A549 (cell line): ENCODE results near the gene IP6K1. TPM values are rescaled to one million over a fixed set of nuclear protein-coding genes. Genes with fewer than 3 reads are reported as not detected.

Experiments
- ATAC-seq, 2 experiments: fragments of 200-7000 bp in 1 of 2; fragments of >200 bp in 1 of 2; cut with Nextera tagmentation in 1 of 2; cut with Tn5 transposase in 1 of 2; 3 replicates each; pipeline versions ENCODE4 v1.8.0 to v1.9.1; 2018 to 2020; ENCODE audit warnings: mild to moderate bottlenecking in 1 of 2, moderate library complexity in 1 of 2
- CTCF ChIA-PET: fragments of 300-600 bp; sonication (Branson Sonifier 250); formaldehyde crosslinking; extraction: SDS; loops from one replicate; lab custom pipeline; 2021; ENCODE audit warnings: antibody characterized with exemption, inconsistent platforms; lab: Yijun Ruan, JAX
- POLR2A ChIA-PET: fragments of 350-600 bp; formaldehyde crosslinking; extraction: SDS; loops from one replicate; lab custom pipeline; 2021; ENCODE audit warnings: antibody characterized with exemption, inconsistent platforms; lab: Yijun Ruan, JAX
- DNase-seq, 2 experiments: peaks; one replicate each; pipeline versions ENCODE4 v3.0.0 to v3.0.0-alpha.2; 2011 to 2016; ENCODE audit warnings: low read depth in 1 of 2, low spot score in 1 of 2
- FAIRE-seq: peaks from 2 replicates; lab custom pipeline; 2011; peaks lifted over from hg19 to GRCh38; lab: Jason Lieb, UNC
- H3K27ac ChIP-seq, 2 experiments: fragments of >200 bp; sonication (Bioruptor Twin); formaldehyde crosslinking; 3 replicates each; pipeline ENCODE4 v1.5.1; 2016 to 2017
- H3K4me1 ChIP-seq: fragments of >200 bp; sonication (Bioruptor Twin); formaldehyde crosslinking; 3 replicates; pipeline ENCODE4 v1.6.1; 2016
- H3K4me2 ChIP-seq: fragments of >200 bp; sonication (Bioruptor Twin); formaldehyde crosslinking; 3 replicates; pipeline ENCODE4 v1.6.1; 2016
- H3K4me3 ChIP-seq: fragments of >200 bp; sonication (Bioruptor Twin); formaldehyde crosslinking; 3 replicates; pipeline ENCODE4 v1.5.1; 2016
- H3K9me3 ChIP-seq: fragments of >200 bp; sonication (Bioruptor Twin); formaldehyde crosslinking; 3 replicates; pipeline ENCODE4 v1.6.1; 2016
- ATOH8 ChIP-seq: fragments of 250-450 bp; sonication (Bioruptor Pico); IDR thresholded peaks from 2 replicates; pipeline ENCODE4 v1.5.0; 2020; ENCODE audit warnings: low read depth, mild to moderate bottlenecking, moderate library complexity
- BHLHE40 ChIP-seq: IDR thresholded peaks from 2 replicates; pipeline ENCODE4 v1.6.1; 2012; ENCODE audit warnings: low read depth, low read length, inconsistent platforms
- CBX8 ChIP-seq: fragments of 200-600 bp; sonication (generic); IDR thresholded peaks from 2 replicates; pipeline ENCODE4 v1.6.1; 2016
- CTCF ChIP-seq: fragments of >200 bp; sonication (Bioruptor Twin); formaldehyde crosslinking; IDR thresholded peaks from 3 replicates; pipeline ENCODE4 v1.5.1; 2016
- EHF ChIP-seq: fragments of 250-450 bp; sonication (Bioruptor Pico); IDR thresholded peaks from 2 replicates; pipeline ENCODE4 v1.5.0; 2020; ENCODE audit warnings: mild to moderate bottlenecking
- EHMT2 ChIP-seq: fragments of 200-600 bp; sonication (generic); IDR thresholded peaks from 2 replicates; pipeline ENCODE4 v1.6.1; 2016; ENCODE audit warnings: antibody characterized with exemption, low read depth, mild to moderate bottlenecking, moderate library complexity
- ELK1 ChIP-seq: fragments of 150-350 bp; IDR thresholded peaks from 2 replicates; pipeline ENCODE4 v1.6.1; 2014; ENCODE audit warnings: low read depth, mild to moderate bottlenecking, low read length
- EP300 ChIP-seq, 2 experiments: fragments of >200 bp; sonication (Bioruptor Twin); formaldehyde crosslinking; IDR thresholded peaks; 2 replicates in 1 of 2; 3 replicates in 1 of 2; pipeline ENCODE4 v1.6.1; 2016 to 2017
- ESRRA ChIP-seq: fragments of 150-350 bp; IDR thresholded peaks from 2 replicates; pipeline ENCODE4 v1.6.1; 2014; ENCODE audit warnings: mild to moderate bottlenecking, low read length, borderline replicate concordance
- FOSB ChIP-seq: fragments of 250-450 bp; sonication (Bioruptor Pico); IDR thresholded peaks from 2 replicates; pipeline ENCODE4 v1.5.0; 2020; ENCODE audit warnings: mild to moderate bottlenecking, moderate library complexity
- FOXS1 ChIP-seq: fragments of 250-450 bp; sonication (Bioruptor Pico); IDR thresholded peaks from 2 replicates; pipeline ENCODE4 v1.5.0; 2020; ENCODE audit warnings: mild to moderate bottlenecking, moderate library complexity
- GATA3 ChIP-seq: IDR thresholded peaks from 2 replicates; pipeline ENCODE4 v1.6.1; 2012; ENCODE audit warnings: borderline replicate concordance
- HOXB13 ChIP-seq: fragments of 250-450 bp; sonication (Bioruptor Pico); IDR thresholded peaks from 2 replicates; pipeline ENCODE4 v1.5.0; 2020; ENCODE audit warnings: low read depth, mild to moderate bottlenecking, moderate library complexity
- JUN ChIP-seq, 2 experiments: fragments of >200 bp; sonication (Bioruptor Twin); formaldehyde crosslinking; IDR thresholded peaks; 2 replicates in 1 of 2; 3 replicates in 1 of 2; pipeline ENCODE4 v1.6.1; 2016 to 2017
- KDM1A ChIP-seq: fragments of 200-600 bp; sonication (generic); IDR thresholded peaks from 2 replicates; pipeline ENCODE4 v1.6.1; 2016; ENCODE audit warnings: low read depth, mild to moderate bottlenecking
- MAZ ChIP-seq: fragments of 150-350 bp; IDR thresholded peaks from 2 replicates; pipeline ENCODE4 v1.6.1; 2014; ENCODE audit warnings: antibody characterized with exemption, low read depth, low read length, borderline replicate concordance
- NFE2L2 ChIP-seq: fragments of 150-350 bp; conservative IDR thresholded peaks from 2 replicates; pipeline ENCODE4 v1.6.1; 2014; ENCODE audit warnings: low read length
- NPAS2 ChIP-seq: fragments of 250-450 bp; sonication (Bioruptor Pico); IDR thresholded peaks from 2 replicates; pipeline ENCODE4 v1.8.0; 2022; ENCODE audit warnings: mild to moderate bottlenecking, moderate library complexity, borderline replicate concordance
- NR3C1 ChIP-seq: fragments of >200 bp; sonication (Bioruptor Twin); formaldehyde crosslinking; IDR thresholded peaks from 3 replicates; pipeline ENCODE4 v1.6.1; 2017
- PHF8 ChIP-seq: fragments of 200-600 bp; sonication (generic); IDR thresholded peaks from 2 replicates; pipeline ENCODE4 v1.6.1; 2016; ENCODE audit warnings: low read depth, mild to moderate bottlenecking, antibody characterized with exemption, moderate library complexity, borderline replicate concordance
- POLR2AphosphoS2 ChIP-seq: conservative IDR thresholded peaks from 2 replicates; pipeline ENCODE4 v1.6.1; 2012; ENCODE audit warnings: low read length, improper control_type of control experiment, inconsistent platforms
- RAD21 ChIP-seq, 2 experiments: fragments of >200 bp in 1 of 2; sonication (Bioruptor Twin) in 1 of 2; formaldehyde crosslinking in 1 of 2; IDR thresholded peaks in 1 of 2; conservative IDR thresholded peaks in 1 of 2; 2 replicates in 1 of 2; 3 replicates in 1 of 2; pipeline ENCODE4 v1.6.1; 2012 to 2018; ENCODE audit warnings: inconsistent platforms in 1 of 2
- SMC3 ChIP-seq: fragments of >200 bp; sonication (Bioruptor Twin); formaldehyde crosslinking; IDR thresholded peaks from 3 replicates; pipeline ENCODE4 v1.6.1; 2018; ENCODE audit warnings: inconsistent platforms
- SREBF2 ChIP-seq: fragments of 450-650 bp; IDR thresholded peaks from 2 replicates; pipeline ENCODE4 v1.6.1; 2014; ENCODE audit warnings: mild to moderate bottlenecking, moderate library complexity
- ZFP36 ChIP-seq: fragments of 450-650 bp; IDR thresholded peaks from 2 replicates; pipeline ENCODE4 v1.6.1; 2014; ENCODE audit warnings: borderline replicate concordance; ENCODE audit not compliant: partially characterized antibody
- ZSCAN20 ChIP-seq: fragments of 250-450 bp; sonication (Bioruptor Pico); IDR thresholded peaks from 2 replicates; pipeline ENCODE4 v1.8.0; 2022; ENCODE audit warnings: mild to moderate bottlenecking, moderate library complexity
- WGBS: methylation state at CpG from one replicate; pipeline ENCODE4 v1.1.6; 2017; ENCODE audit errors: missing lambda C conversion rate; 5-methylcytosine and 5-hydroxymethylcytosine counted together
- polyA plus RNA-seq, 4 experiments: library from polyadenylated mRNA; depleted of rRNA in 3 of 4; stranded (reverse); fragments of >200 nt; fragmentation: RNase III in 1 of 4; extraction: RNeasy Plus Mini Kit Qiagen cat#74134 plus additional on column Dnase treatment in 1 of 4; gene quantifications; 2 replicates in 3 of 4; 3 replicates in 1 of 4; pipeline ENCODE4 v1.2.3, GENCODE V29; 2011 to 2017

Gene IP6K1
- polyA plus RNA-seq, 2 of the 4 experiments (the other 2 are of a cell fraction), result 16.2 to 22.2 TPM

GRCh38 chr3:49757197-49757596 is 29.1 kb downstream of the IP6K1 start:
- WGBS, result 81% methylated on average over 2 of the region's 2 CpGs
- DNase-seq (no peak), ATAC-seq (no peak), FAIRE-seq (no peak)
- Histone ChIP-seq H3K9me3 (no peaks in the 10 kb centered on the region), H3K4me1 (no peaks in the 10 kb centered on the region), H3K27ac (no peak overlapping the region), H3K4me2 (no peak overlapping the region), H3K4me3 (no peak overlapping the region)
- ChIA-PET POLR2A (no interaction called here), CTCF (interaction anchor here (0.9 kb wide), 1 partner anchor 45 kb away, joined by 3 read pairs; no protein-coding TSS in a partner anchor)
- TF ChIP-seq EHMT2, result no peak
- TF ChIP-seq ESRRA, result no peak
- no peak for TF ChIP-seq ZFP36
- TF ChIP-seq PHF8, result no peak
- TF ChIP-seq NPAS2 (CRISPR knock-in tag), result no peak
- no peak for TF ChIP-seq FOXS1
- TF ChIP-seq JUN (IDR thresholded peaks at IDR 0.05), result no peak
- TF ChIP-seq EP300 (IDR thresholded peaks at IDR 0.05), result no peak
- TF ChIP-seq HOXB13 (CRISPR knock-in tag), result no peak
- no peak for TF ChIP-seq MAZ
- TF ChIP-seq ZSCAN20 (CRISPR knock-in tag), result no peak
- TF ChIP-seq KDM1A, result no peak
- no peak for TF ChIP-seq NFE2L2
- no peak for TF ChIP-seq BHLHE40
- no peak for TF ChIP-seq FOSB (CRISPR knock-in tag)
- no peak for TF ChIP-seq ATOH8
- TF ChIP-seq GATA3, result no peak

- no peak for DNase-seq
- Histone ChIP-seq H3K4me1 (peaks cover 3% of the 10 kb centered on the region; the same call in 2 of the 3 replicates), H3K4me2 (no peak overlapping the region), H3K27ac (no peak overlapping the region), H3K4me3 (no peak overlapping the region)
- CTCF ChIA-PET, result no interaction called here
- ATAC-seq, result no peak
- 72% methylated on average over 1 of the region's 1 CpG for WGBS
- POLR2A ChIA-PET, result no interaction called here
- FAIRE-seq, result no peak
- TF ChIP-seq SMC3 (no peak), SREBF2 (no peak), POLR2AphosphoS2 (no peak), ELK1 (no peak), ESRRA (no peak), NFE2L2 (no peak), JUN (IDR thresholded peaks at IDR 0.05) (no peak), CTCF (no peak), CBX8 (no peak), HOXB13 (CRISPR knock-in tag) (no peak), RAD21 (conservative IDR thresholded peaks at IDR 0.05 in 1 of 2, IDR thresholded peaks at IDR 0.05 in 1 of 2) (no peak), EHF (CRISPR knock-in tag) (no peak), NR3C1 (no peak), MAZ (no peak), FOSB (CRISPR knock-in tag) (no peak)
- TF ChIP-seq, all 56 proteins: peak for 0
- H3K9me3 ChIP-seq, result no peaks in the 10 kb centered on the region
These were observed 30.3 kb downstream of the IP6K1 start for GRCh38 chr3:49756036-49756435.
